Vagina (tissue), 2 donors: Measurements from ENCODE around the gene PLA2G4B. TPM values are rescaled to one million over a fixed set of nuclear protein-coding genes. Genes with fewer than 3 reads are reported as not detected.

Experiments used
- DNase-seq, 2 donors: peaks; one replicate each; pipeline ENCODE4 v3.0.0-alpha.2; 2017; ENCODE audit errors: extremely low spot score in 2 of 2
- H3K27ac ChIP-seq: fragments of 200-600 bp; sonication (generic); one replicate; pipeline ENCODE4 v1.5.1; 2019
- H3K27me3 ChIP-seq: fragments of 200-600 bp; sonication (generic); one replicate; pipeline ENCODE4 v1.5.1; 2019
- H3K36me3 ChIP-seq, 2 donors: fragments of 200-600 bp; sonication (generic); one replicate each; pipeline ENCODE4 v1.5.1; 2017 to 2019
- H3K4me1 ChIP-seq: fragments of 200-600 bp; sonication (generic); one replicate; pipeline ENCODE4 v1.5.1; 2019
- H3K4me3 ChIP-seq, 2 donors: fragments of 200-600 bp; sonication (generic); 1 replicate in 1 of 2; 2 replicates in 1 of 2; pipeline ENCODE4 v1.5.1; 2016 to 2019
- H3K9me3 ChIP-seq: fragments of 200-600 bp; sonication (generic); one replicate; pipeline ENCODE4 v1.5.1; 2019
- POLR2A ChIP-seq, 2 donors: fragments of 450-650 bp; IDR thresholded peaks; one replicate each; pipeline ENCODE4 v1.6.1; 2017; ENCODE audit warnings: antibody characterized with exemption in 2 of 2, mild to moderate bottlenecking in 2 of 2, moderate library complexity in 2 of 2
- POLR2AphosphoS5 ChIP-seq, 2 donors: sonication (generic); formaldehyde crosslinking; IDR thresholded peaks; one replicate each; pipeline ENCODE4 v1.9.0; 2017; ENCODE audit warnings: antibody characterized with exemption in 2 of 2, mild to moderate bottlenecking in 2 of 2, low read depth in 1 of 2; ENCODE audit not compliant: insufficient read depth in 1 of 2
- intact Hi-C: fragments of 100-400 bp; cut with DNase I; formaldehyde crosslinking; loops from one replicate; pipeline ENCODE4 v1.15.1; 2023
- total RNA-seq: library from RNA; depleted of rRNA; stranded (reverse); fragments of >200 nt; gene quantifications from one replicate; pipeline ENCODE4 v1.2.3, GENCODE V29; 2016
- TF ChIP-seq, protein P1 (sequence below), 3 experiments: fragments of 450-650 bp in 2 of 3; fragments of 200-600 bp in 1 of 3; sonication (generic) in 1 of 3; IDR thresholded peaks; one replicate each; pipeline ENCODE4 v1.5.1; 2017 to 2019; ENCODE audit warnings: antibody characterized with exemption in 3 of 3, mild to moderate bottlenecking in 2 of 3, moderate library complexity in 2 of 3

The PLA2G4B gene
- total RNA-seq, 1 donor from 2014 or later: 34.1 TPM

DNA sequence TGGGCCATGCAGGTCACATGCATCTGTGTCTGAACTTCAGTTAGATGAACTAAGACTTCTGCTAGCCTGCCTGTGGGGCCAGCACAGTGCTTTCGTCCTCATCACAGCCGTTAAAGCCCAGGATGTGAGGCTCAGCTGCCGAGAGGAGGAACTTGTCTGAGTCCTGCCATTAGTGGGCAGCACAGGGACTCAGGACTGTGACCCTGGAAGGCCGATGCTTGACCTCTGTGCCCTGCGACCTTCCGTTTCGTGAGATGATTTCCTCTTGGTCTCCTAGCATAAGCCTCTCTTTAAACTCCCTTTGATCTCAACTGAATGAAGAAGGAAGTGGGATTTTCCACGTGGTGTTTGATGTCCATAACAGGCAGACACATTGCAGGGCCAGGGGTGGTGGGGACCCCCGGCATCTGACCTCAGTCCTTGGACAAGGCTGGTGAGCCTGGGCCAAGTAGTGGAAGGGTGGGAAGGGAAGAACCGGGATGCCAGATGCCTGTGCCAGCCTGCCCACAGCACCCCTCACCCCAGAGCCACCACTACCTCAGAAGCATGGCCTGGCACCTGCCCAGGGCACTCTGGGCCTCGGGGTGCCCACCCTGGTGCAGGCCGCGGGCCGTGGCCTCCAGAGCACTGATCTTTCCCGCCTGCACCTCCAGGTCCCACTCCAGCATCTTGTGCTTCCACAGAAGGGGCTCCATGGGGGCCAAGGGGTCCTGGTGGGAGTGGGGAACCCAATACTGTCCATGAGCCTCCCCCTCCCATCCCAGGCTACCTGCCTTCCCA is 21.6 kb downstream of the PLA2G4B start:
- Histone ChIP-seq H3K4me1 (no peaks in the 10 kb centered on the region), H3K9me3 (no peaks in the 10 kb centered on the region), H3K4me3 (no peak overlapping the region), H3K27me3 (no peaks in the 10 kb centered on the region), H3K36me3 (no peaks in the 10 kb centered on the region), H3K27ac (no peak overlapping the region)
- intact Hi-C loops: no loop called here
- DNase-seq: no peak
- no peak for TF ChIP-seq POLR2A (IDR thresholded peaks at IDR 0.05)
- TF ChIP-seq, protein P1, sequence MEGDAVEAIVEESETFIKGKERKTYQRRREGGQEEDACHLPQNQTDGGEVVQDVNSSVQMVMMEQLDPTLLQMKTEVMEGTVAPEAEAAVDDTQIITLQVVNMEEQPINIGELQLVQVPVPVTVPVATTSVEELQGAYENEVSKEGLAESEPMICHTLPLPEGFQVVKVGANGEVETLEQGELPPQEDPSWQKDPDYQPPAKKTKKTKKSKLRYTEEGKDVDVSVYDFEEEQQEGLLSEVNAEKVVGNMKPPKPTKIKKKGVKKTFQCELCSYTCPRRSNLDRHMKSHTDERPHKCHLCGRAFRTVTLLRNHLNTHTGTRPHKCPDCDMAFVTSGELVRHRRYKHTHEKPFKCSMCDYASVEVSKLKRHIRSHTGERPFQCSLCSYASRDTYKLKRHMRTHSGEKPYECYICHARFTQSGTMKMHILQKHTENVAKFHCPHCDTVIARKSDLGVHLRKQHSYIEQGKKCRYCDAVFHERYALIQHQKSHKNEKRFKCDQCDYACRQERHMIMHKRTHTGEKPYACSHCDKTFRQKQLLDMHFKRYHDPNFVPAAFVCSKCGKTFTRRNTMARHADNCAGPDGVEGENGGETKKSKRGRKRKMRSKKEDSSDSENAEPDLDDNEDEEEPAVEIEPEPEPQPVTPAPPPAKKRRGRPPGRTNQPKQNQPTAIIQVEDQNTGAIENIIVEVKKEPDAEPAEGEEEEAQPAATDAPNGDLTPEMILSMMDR (IDR thresholded peaks at IDR 0.05): no peak
- TF ChIP-seq POLR2AphosphoS5 (IDR thresholded peaks at IDR 0.05; ENCODE audit: insufficient read depth in 1 of 2, low read depth in 1 of 2): no peak

DNA sequence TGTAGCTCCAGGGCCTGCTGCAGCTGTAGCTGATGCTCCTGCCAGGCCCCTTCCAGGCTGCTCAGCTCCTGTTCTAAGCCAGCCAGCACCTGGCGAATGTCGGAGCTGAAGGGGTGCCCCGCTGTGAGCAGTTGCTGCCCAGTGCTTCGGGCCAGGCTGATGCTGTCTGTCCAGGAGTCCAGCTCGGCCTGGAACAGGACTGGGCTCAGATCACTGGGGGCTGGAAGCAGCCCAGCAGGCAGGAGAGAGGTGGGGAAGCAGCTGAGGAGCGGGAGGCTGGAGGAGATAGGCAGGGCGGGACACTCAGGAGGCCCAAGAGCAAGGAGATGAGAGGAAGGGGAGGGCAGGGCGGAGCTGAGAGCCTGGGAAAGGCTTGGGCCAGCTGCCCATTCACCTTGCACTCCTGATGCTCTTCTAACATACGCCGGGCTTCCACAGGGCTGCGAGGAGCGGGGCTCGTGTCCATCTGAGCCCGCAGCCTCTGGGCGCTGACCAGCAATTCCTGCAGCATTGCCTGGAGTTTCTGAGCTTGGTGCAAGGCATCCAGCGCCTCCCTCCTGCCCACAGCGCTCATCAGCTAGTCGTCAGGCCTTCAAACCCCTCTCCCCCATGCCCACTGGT is 23.2 kb downstream of the PLA2G4B start:
- Histone ChIP-seq H3K4me3 (no peak overlapping the region), H3K36me3 (no peaks in the 10 kb centered on the region), H3K4me1 (no peaks in the 10 kb centered on the region), H3K27ac (no peak overlapping the region), H3K27me3 (no peaks in the 10 kb centered on the region), H3K9me3 (no peaks in the 10 kb centered on the region)
- DNase-seq: no peak
- intact Hi-C loops: no loop called here
- TF ChIP-seq POLR2A (IDR thresholded peaks at IDR 0.05): no peak
- TF ChIP-seq POLR2AphosphoS5 (IDR thresholded peaks at IDR 0.05; ENCODE audit: insufficient read depth in 1 of 2, low read depth in 1 of 2): no peak
- TF ChIP-seq, protein P1 (IDR thresholded peaks at IDR 0.05): no peak

DNA sequence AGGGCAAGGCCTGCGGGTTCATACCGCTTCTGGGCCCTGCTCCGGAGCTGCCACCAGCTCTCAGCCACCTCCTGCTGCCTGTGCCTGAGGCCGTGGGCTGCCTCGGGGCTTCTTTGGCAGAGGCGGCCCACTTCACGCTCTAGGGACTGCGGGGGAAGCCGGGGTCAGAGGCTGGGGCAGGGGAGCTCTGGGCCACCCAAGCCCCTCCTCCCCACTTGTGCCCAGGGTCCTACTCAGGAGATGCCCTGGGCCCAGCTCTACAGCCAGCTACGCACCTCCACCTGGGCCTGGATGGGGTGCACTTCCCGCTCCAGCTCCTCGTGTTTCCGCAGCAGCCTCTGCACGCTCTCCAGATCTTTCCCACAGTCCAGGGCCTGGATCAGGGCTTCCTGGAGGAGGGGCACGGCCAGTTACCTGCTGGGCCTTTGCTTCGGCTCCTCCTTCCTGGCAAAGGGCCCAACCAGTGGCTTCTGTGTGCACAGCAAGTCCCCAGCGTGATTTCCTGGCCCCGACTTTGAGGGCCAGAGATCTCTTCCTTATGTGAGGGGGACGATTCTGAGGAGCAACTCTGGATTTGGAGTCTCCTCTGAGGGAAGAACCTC is 24.0 kb downstream of the PLA2G4B start:
- TF ChIP-seq POLR2AphosphoS5 (IDR thresholded peaks at IDR 0.05; ENCODE audit: insufficient read depth in 1 of 2, low read depth in 1 of 2) (no peak), POLR2A (IDR thresholded peaks at IDR 0.05) (no peak)
- TF ChIP-seq, protein P1 (IDR thresholded peaks at IDR 0.05): no peak
- Histone ChIP-seq H3K4me3 (no peak overlapping the region), H3K9me3 (no peaks in the 10 kb centered on the region), H3K4me1 (no peaks in the 10 kb centered on the region), H3K27me3 (no peaks in the 10 kb centered on the region), H3K27ac (no peak overlapping the region), H3K36me3 (no peaks in the 10 kb centered on the region)
- intact Hi-C loops: no loop called here
- no peak for DNase-seq

DNA sequence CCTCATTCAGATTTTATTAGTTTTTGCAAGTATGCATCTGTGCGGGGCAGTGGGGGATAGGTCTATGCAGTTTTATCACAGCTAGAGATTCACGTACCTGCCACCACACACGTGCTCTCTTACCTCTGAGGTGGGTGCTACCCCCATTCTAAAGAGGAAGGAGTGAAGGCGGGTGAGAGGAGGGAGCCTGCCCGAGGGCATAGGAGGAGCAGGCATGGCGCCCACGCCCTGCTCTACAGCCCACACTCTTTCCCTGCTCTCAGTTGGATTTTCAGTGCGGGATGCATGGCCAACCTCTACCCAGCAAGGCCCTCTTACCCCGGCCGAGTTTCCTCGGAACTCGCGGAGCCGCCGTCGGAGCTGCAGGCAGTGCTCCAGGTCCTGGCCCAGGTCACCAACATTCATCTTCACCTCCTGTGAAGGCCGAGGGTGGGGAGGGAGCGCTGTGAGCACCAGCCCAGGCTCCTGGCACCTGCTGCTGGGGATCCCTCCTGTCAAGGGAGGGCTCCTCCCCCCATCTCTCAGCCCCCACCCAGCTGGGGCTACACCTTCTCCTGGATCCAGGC is 26.9 kb downstream of the PLA2G4B start:
- H3K4me3 ChIP-seq: no peak overlapping the region
- TF ChIP-seq POLR2A (IDR thresholded peaks at IDR 0.05) (no peak), POLR2AphosphoS5 (IDR thresholded peaks at IDR 0.05; ENCODE audit: insufficient read depth in 1 of 2, low read depth in 1 of 2) (no peak)
- TF ChIP-seq, protein P1 (IDR thresholded peaks at IDR 0.05): no peak
- H3K27me3 ChIP-seq: no peaks in the 10 kb centered on the region
- H3K36me3 ChIP-seq: no peaks in the 10 kb centered on the region
- no peaks in the 10 kb centered on the region for H3K4me1 ChIP-seq
- no peak overlapping the region for H3K27ac ChIP-seq
- intact Hi-C loops: no loop called here
- H3K9me3 ChIP-seq: no peaks in the 10 kb centered on the region
- no peak for DNase-seq
